SU-DHL-6 (cell line): ENCODE results near the gene CDKN2C.

Experiments
- H2AFZ ChIP-seq: fragments of 200-600 bp; sonication (generic); 2 replicates; pipeline ENCODE4 v1.6.1; 2014; ENCODE audit warnings: low read depth, mild to moderate bottlenecking, moderate library complexity, mixed read lengths, antibody characterized with exemption, low read length; ENCODE audit not compliant: severe bottlenecking
- H3F3A ChIP-seq: fragments of 200-600 bp; shearing (Covaris generic); 2 replicates; pipeline ENCODE4 v1.6.0; 2016; ENCODE audit warnings: antibody characterized with exemption, mild to moderate bottlenecking; ENCODE audit not compliant: insufficient read depth
- H3K27ac ChIP-seq: fragments of 200-600 bp; sonication (generic); 2 replicates; pipeline ENCODE4 v1.5.1; 2016; ENCODE audit warnings: low read depth, mild to moderate bottlenecking, low read length, moderate library complexity, mixed read lengths
- H3K27me3 ChIP-seq: fragments of 200-600 bp; sonication (generic), shearing (Covaris generic); 2 replicates; pipeline ENCODE4 v1.6.0; 2014; ENCODE audit warnings: mild to moderate bottlenecking, low read length
- H3K36me3 ChIP-seq: fragments of 200-600 bp; sonication (generic); 2 replicates; pipeline ENCODE4 v1.6.1; 2014; ENCODE audit warnings: mild to moderate bottlenecking, low read length, mixed read lengths
- H3K4me2 ChIP-seq: fragments of 300-600, 200-600 bp; shearing (Covaris generic), sonication (generic); 2 replicates; pipeline ENCODE4 v1.6.0; 2014; ENCODE audit warnings: low read length, low read depth, mild to moderate bottlenecking; ENCODE audit not compliant: poor library complexity, severe bottlenecking
- H3K4me3 ChIP-seq: fragments of 200-600 bp; sonication (generic); 2 replicates; pipeline ENCODE4 v1.5.1; 2014; ENCODE audit warnings: antibody characterized with exemption, low read length, mild to moderate bottlenecking, mixed read lengths; ENCODE audit not compliant: insufficient read depth, poor library complexity, severe bottlenecking
- H3K79me2 ChIP-seq: fragments of 200-600 bp; sonication (generic); 2 replicates; pipeline ENCODE4 v1.6.1; 2014; ENCODE audit warnings: mild to moderate bottlenecking, low read length, moderate library complexity; ENCODE audit not compliant: insufficient read depth
- H3K9ac ChIP-seq: fragments of 200-600 bp; sonication (generic); 2 replicates; pipeline ENCODE4 v1.7.0; 2014; ENCODE audit warnings: mild to moderate bottlenecking, low read length
- H3K9me2 ChIP-seq: fragments of 200-600 bp; sonication (generic); replicated peaks from 2 replicates; pipeline ENCODE4 v1.6.1; 2014; ENCODE audit warnings: low read length; ENCODE audit not compliant: insufficient read depth
- H3K9me3 ChIP-seq: fragments of 200-600 bp; sonication (generic); 2 replicates; pipeline ENCODE4 v1.6.1; 2014; ENCODE audit warnings: low read length, mixed read lengths; ENCODE audit not compliant: insufficient read depth
- H4K20me1 ChIP-seq: fragments of 200-600 bp; sonication (generic); 2 replicates; pipeline ENCODE4 v1.6.1; 2014; ENCODE audit warnings: low read depth, mild to moderate bottlenecking, antibody characterized with exemption, low read length, moderate library complexity, mixed read lengths
- CTCF ChIP-seq: fragments of 200-600 bp; sonication (generic); IDR thresholded peaks from one replicate; pipeline ENCODE4 v1.5.1; 2017; ENCODE audit warnings: antibody characterized with exemption, mild to moderate bottlenecking, low read length, moderate library complexity; ENCODE audit not compliant: insufficient read depth, poor library complexity, severe bottlenecking
- EZH2phosphoT487 ChIP-seq: fragments of 200-600 bp; sonication (generic), shearing (Covaris generic); conservative IDR thresholded peaks from 2 replicates; pipeline ENCODE4 v1.6.1; 2018; ENCODE audit warnings: mild to moderate bottlenecking, antibody characterized with exemption, low read length, moderate library complexity, mixed read lengths

Gene CDKN2C

GRCh38 chr1:50968821-50969610 lies 1.0 kb upstream of the CDKN2C start:
- no peaks in the 10 kb centered on the region for H3K9me2 ChIP-seq
- TF ChIP-seq EZH2phosphoT487 (no peak), CTCF (no peak)
- peaks cover 35% of the 10 kb centered on the region for H3K36me3 ChIP-seq
- peak overlapping the region; percentile 99 for H3K27ac ChIP-seq
- H3F3A ChIP-seq = peaks cover 56% of the 10 kb centered on the region
- H3K4me2 ChIP-seq = peak overlapping the region; percentile 83
- H3K27me3 ChIP-seq = no peaks in the 10 kb centered on the region
- peaks cover 51% of the 10 kb centered on the region for H3K79me2 ChIP-seq
- H2AFZ ChIP-seq = peak overlapping the region; percentile 89
- H3K4me3 ChIP-seq = peak overlapping the region; percentile 94
- peaks cover 12% of the 10 kb centered on the region for H4K20me1 ChIP-seq
- no peaks in the 10 kb centered on the region for H3K9me3 ChIP-seq
- H3K9ac ChIP-seq = peak overlapping the region; percentile 99

- Histone ChIP-seq H3K27ac (peak overlapping the region; percentile 99), H3K4me2 (peak overlapping the region; percentile 83), H3K36me3 (peaks cover 45% of the 10 kb centered on the region), H3K27me3 (no peaks in the 10 kb centered on the region), H3F3A (peaks cover 70% of the 10 kb centered on the region), H3K4me3 (peak overlapping the region; percentile 94), H2AFZ (no peak overlapping the region), H4K20me1 (peaks cover 12% of the 10 kb centered on the region), H3K9ac (peak overlapping the region; percentile 99), H3K79me2 (peaks cover 56% of the 10 kb centered on the region), H3K9me2 (no peaks in the 10 kb centered on the region), H3K9me3 (no peaks in the 10 kb centered on the region)
- TF ChIP-seq EZH2phosphoT487 = no peak
Observed at GRCh38 chr1:50970509-50970887, 453 bp downstream of the CDKN2C start.

GRCh38 chr1:50970931-50971582 lies 1.0 kb downstream of the CDKN2C start:
- H2AFZ ChIP-seq = no peak overlapping the region
- peak overlapping the region; percentile 94 for H3K4me3 ChIP-seq
- H3K9me2 ChIP-seq = no peaks in the 10 kb centered on the region
- H3K27ac ChIP-seq = peak overlapping the region; percentile 99
- peak overlapping the region; percentile 99 for H3K9ac ChIP-seq
- peaks cover 76% of the 10 kb centered on the region for H3F3A ChIP-seq
- peak overlapping the region; percentile 83 for H3K4me2 ChIP-seq
- H3K27me3 ChIP-seq = no peaks in the 10 kb centered on the region
- peaks cover 12% of the 10 kb centered on the region for H4K20me1 ChIP-seq
- TF ChIP-seq EZH2phosphoT487 = no peak
- peaks cover 56% of the 10 kb centered on the region for H3K79me2 ChIP-seq
- no peaks in the 10 kb centered on the region for H3K9me3 ChIP-seq
- peaks cover 45% of the 10 kb centered on the region for H3K36me3 ChIP-seq

GRCh38 chr1:50971748-50972305 lies 1.8 kb downstream of the CDKN2C start:
- Histone ChIP-seq H3K4me3 (peak overlapping the region; percentile 94), H3K27me3 (no peaks in the 10 kb centered on the region), H3K9ac (peak overlapping the region; percentile 99), H3K4me2 (peak overlapping the region; percentile 83), H3F3A (peaks cover 77% of the 10 kb centered on the region), H3K79me2 (peaks cover 57% of the 10 kb centered on the region), H3K9me2 (no peaks in the 10 kb centered on the region), H3K27ac (peak overlapping the region; percentile 99; the same call in 1 of the 2 replicates), H4K20me1 (peaks cover 12% of the 10 kb centered on the region), H3K36me3 (peaks cover 45% of the 10 kb centered on the region), H3K9me3 (no peaks in the 10 kb centered on the region), H2AFZ (no peak overlapping the region)
- TF ChIP-seq EZH2phosphoT487 (no peak), CTCF (no peak)
